ENCODE results near the gene TMEM273. TPM values are rescaled to one million over a fixed set of nuclear protein-coding genes. Genes with fewer than 3 reads are reported as not detected.

The TMEM273 gene
- total and polyA plus RNA-seq, 2 of the 4 experiments (the other 2 are of a cell fraction), result not detected

DNA sequence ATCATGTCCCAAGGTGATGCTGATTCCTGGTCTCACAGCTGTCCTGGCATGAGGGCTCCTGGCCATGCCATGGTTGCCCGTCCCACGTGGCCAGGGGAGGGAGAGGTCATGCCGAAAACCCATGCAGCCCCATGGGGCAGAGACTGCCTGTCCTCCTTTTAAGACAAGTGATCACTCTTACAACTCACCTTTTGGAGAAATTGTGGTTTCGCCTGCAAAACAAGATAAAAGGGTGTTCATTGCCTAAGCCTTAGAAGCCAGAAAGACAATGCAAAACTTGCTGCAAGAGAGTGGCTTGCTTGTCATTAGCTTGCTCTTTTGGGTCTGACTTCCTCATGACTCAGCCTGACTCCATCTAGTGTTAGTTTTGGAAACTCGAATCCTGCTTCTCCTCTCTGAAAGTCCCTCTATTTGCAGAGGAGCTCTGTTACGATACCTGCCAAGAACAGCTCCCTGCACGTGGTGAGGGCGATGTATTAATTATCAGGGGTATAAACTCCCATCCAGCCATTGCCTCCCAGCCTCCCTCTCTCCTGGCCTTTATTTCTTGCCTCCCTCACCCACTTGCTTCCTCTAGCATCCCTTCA is 26.7 kb downstream of the TMEM273 start (continued):
- TF ChIP-seq POLR2A (IDR thresholded peaks at IDR 0.05; ENCODE audit: low read depth, low read length), result no peak
- TF ChIP-seq RFX5 (IDR thresholded peaks at IDR 0.05; ENCODE audit: low read depth, low read length), result no peak

DNA sequence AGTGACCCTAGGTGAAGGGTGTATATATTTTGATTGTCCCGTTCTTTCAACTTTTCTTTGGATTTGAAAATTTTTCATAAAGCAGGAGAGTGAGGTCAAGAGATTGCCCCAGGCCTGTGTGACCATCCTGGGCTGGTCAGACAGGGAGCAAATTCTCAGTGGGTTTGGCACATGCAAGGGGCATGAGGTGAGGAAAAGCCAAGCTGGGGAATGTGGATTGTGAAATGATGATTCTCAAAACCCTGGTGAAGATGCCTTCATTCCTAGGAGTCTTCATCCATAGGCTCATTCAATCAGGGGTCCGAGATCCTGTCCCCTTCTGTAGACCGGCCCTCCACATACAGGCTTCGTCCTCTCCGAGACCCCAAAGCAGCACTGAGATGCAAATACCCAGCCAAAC is 27.4 kb downstream of the TMEM273 start:
- Histone ChIP-seq H3K14ac (replicated peaks; ENCODE audit: low read depth, low read length) (peak overlapping the region; percentile 40; the same call in 1 of the 2 replicates), H3K9me3 (ENCODE audit: control insufficient read depth, insufficient read depth, low read length) (no peaks in the 10 kb centered on the region), H4K8ac (ENCODE audit: low read depth in 2 of 2, low read length in 2 of 2) (no peak overlapping the region), H3K27ac (ENCODE audit: insufficient read depth, low read length) (no peak overlapping the region), H3K4me1 (ENCODE audit: control insufficient read depth, insufficient read depth, low read length) (peaks cover 13% of the 10 kb centered on the region), H2BK20ac (ENCODE audit: low read depth, low read length) (peak overlapping the region; percentile 16), H3K36me3 (ENCODE audit: control insufficient read depth, insufficient read depth, low read length) (no peaks in the 10 kb centered on the region), H3K56ac (ENCODE audit: extremely low read depth, insufficient read depth, low read length) (no peak overlapping the region), H3K27me3 (ENCODE audit: control insufficient read depth, insufficient read depth, low read length) (no peaks in the 10 kb centered on the region), H2AK5ac (ENCODE audit: low read depth, low read length) (0 out of 2 replicates have a peak overlapping the region, but pooled peaks have one; percentile 36), H4K20me1 (ENCODE audit: insufficient read depth, low read length) (no peaks in the 10 kb centered on the region), H3K9ac (ENCODE audit: low read depth, low read length) (no peak overlapping the region), H2BK15ac (ENCODE audit: low read depth, low read length) (peak overlapping the region; percentile 42; the same call in 1 of the 3 replicates), H3K4me3 (ENCODE audit: insufficient read depth, low read depth, low read length) (no peak overlapping the region), H4K91ac (ENCODE audit: insufficient read depth, low read depth, low read length) (0 out of 2 replicates have a peak overlapping the region, but pooled peaks have one; percentile 10), H3K23ac (ENCODE audit: low read depth, low read length) (no peak overlapping the region), H3K18ac (ENCODE audit: low read depth, low read length) (no peak overlapping the region; the same call in 1 of the 2 replicates), H2BK5ac (ENCODE audit: low read depth, low read length, poor library complexity, severe bottlenecking) (no peak overlapping the region), H3K79me1 (ENCODE audit: low read depth in 1 of 2, low read length in 2 of 2) (no peaks in the 10 kb centered on the region), H3K4ac (ENCODE audit: low read depth, low read length) (peak overlapping the region; percentile 62; the same call in 1 of the 2 replicates), H3K4me2 (ENCODE audit: low read depth, low read length) (no peak overlapping the region), H3K9me1 (ENCODE audit: insufficient read depth, low read length) (peaks cover 17% of the 10 kb centered on the region), H4K5ac (ENCODE audit: low read depth, low read length) (no peak overlapping the region), H2AK9ac (replicated peaks; ENCODE audit: low read depth, low read length, poor library complexity) (peak overlapping the region; percentile 33), H2AFZ (replicated peaks; ENCODE audit: low read length, poor library complexity) (no peak overlapping the region), H2BK120ac (ENCODE audit: low read depth, low read length) (peak overlapping the region; percentile 35)
- BruUV-seq (replicated peaks), result no TSS peak
- dilution Hi-C loops (cut with HindIII; ENCODE audit: low sequenced_read_pairs, unreplicated experiment), result no loop called here
- POLR2A ChIA-PET (ENCODE audit: unreplicated experiment), result no interaction called here
- ATAC-seq (ENCODE audit: low read depth), result no peak
- intact Hi-C loops (cut with micrococcal nuclease), result loop anchor here (5.0 to 10.0 kb wide), 2 partner anchors 354 to 504 kb away; no protein-coding TSS in a partner anchor
- no CpG with 5 or more reads among the region's 5 CpGs for WGBS, 2 experiments (ENCODE audit: extremely low coverage in 2 of 2, insufficient read length in 1 of 2)
- in situ Hi-C loops (cut with MboI; ENCODE audit: low sequenced_read_pairs), result no loop called here
- TF ChIP-seq MXI1 (IDR thresholded peaks at IDR 0.05; ENCODE audit: borderline replicate concordance, low read depth, low read length) (no peak), MAZ (IDR thresholded peaks at IDR 0.05; ENCODE audit: borderline replicate concordance, low read depth, low read length) (no peak), NFE2L2 (IDR thresholded peaks at IDR 0.05; ENCODE audit: low read depth, low read length) (no peak), BHLHE40 (IDR thresholded peaks at IDR 0.05; ENCODE audit: low read depth, low read length) (peak; percentile 17; the same call in 1 of the 2 replicates), CEBPB (IDR thresholded peaks at IDR 0.05; ENCODE audit: low read depth, low read length) (0 out of 2 replicates have a peak, but pooled peaks have one; percentile 6)
- TF ChIP-seq, protein P1, sequence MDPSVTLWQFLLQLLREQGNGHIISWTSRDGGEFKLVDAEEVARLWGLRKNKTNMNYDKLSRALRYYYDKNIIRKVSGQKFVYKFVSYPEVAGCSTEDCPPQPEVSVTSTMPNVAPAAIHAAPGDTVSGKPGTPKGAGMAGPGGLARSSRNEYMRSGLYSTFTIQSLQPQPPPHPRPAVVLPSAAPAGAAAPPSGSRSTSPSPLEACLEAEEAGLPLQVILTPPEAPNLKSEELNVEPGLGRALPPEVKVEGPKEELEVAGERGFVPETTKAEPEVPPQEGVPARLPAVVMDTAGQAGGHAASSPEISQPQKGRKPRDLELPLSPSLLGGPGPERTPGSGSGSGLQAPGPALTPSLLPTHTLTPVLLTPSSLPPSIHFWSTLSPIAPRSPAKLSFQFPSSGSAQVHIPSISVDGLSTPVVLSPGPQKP (IDR thresholded peaks at IDR 0.05; ENCODE audit: borderline replicate concordance, low read depth, low read length), result no peak
- no peak for DNase-seq
- CTCF ChIA-PET, result interaction anchor here (0.7 to 1.5 kb wide), 5 partner anchors 10 to 95 kb away, joined by 3 to 7 read pairs (median 3); no protein-coding TSS in a partner anchor
